Thyroid gland (tissue), 4 donors: ENCODE data around the gene HRAS. TPM values are rescaled to one million over a fixed set of nuclear protein-coding genes. Genes with fewer than 3 reads are reported as not detected.

Experiments used
- DNase-seq, 2 donors: peaks; one replicate each; pipeline ENCODE4 v3.0.0-alpha.2; 2019
- H3K27ac ChIP-seq, 3 donors: fragments of 200-600 bp; sonication (generic); 1 replicate in 2 of 3; 2 replicates in 1 of 3; pipeline ENCODE4 v1.5.1; 2016 to 2019; ENCODE audit warnings: mild to moderate bottlenecking in 1 of 3, moderate library complexity in 1 of 3
- H3K27me3 ChIP-seq: fragments of 200-600 bp; sonication (generic); one replicate; pipeline ENCODE4 v1.5.1; 2019
- H3K36me3 ChIP-seq, 2 donors: fragments of 200-600 bp; sonication (generic); one replicate each; pipeline ENCODE4 v1.5.1; 2016 to 2019
- H3K4me1 ChIP-seq, 2 donors: fragments of 200-600 bp; sonication (generic); one replicate each; pipeline ENCODE4 v1.5.1; 2017 to 2019
- H3K4me3 ChIP-seq, 3 donors: fragments of 200-600 bp; sonication (generic); replicated peaks in 1 of 3; 1 replicate in 2 of 3; 2 replicates in 1 of 3; pipeline ENCODE4 v1.5.1; 2016; ENCODE audit warnings: mild to moderate bottlenecking in 1 of 3
- H3K9me3 ChIP-seq: fragments of 200-600 bp; sonication (generic); one replicate; pipeline ENCODE4 v1.5.1; 2017
- POLR2A ChIP-seq, 2 donors: fragments of 450-650 bp; IDR thresholded peaks; one replicate each; pipeline ENCODE4 v1.6.1; 2017; ENCODE audit warnings: antibody characterized with exemption in 2 of 2, mild to moderate bottlenecking in 2 of 2, moderate library complexity in 1 of 2
- WGBS, 2 donors: methylation state at CpG; one replicate each; pipeline ENCODE4 v1.1.5; 2017; 5-methylcytosine and 5-hydroxymethylcytosine counted together
- intact Hi-C: fragments of 100-400 bp; cut with DNase I; formaldehyde crosslinking; loops from one replicate; pipeline ENCODE4 v1.15.1; 2023
- total RNA-seq, 4 donors: library from RNA; depleted of rRNA; stranded (reverse); fragments of >200 nt; gene quantifications; one replicate each; pipeline ENCODE4 v1.2.3, GENCODE V29; 2016
- TF ChIP-seq, protein P1 (sequence below), 6 experiments: fragments of 200-600 bp in 3 of 6; fragments of 450-650 bp in 3 of 6; sonication (generic) in 3 of 6; IDR thresholded peaks; one replicate each; pipeline ENCODE4 v1.5.1; 2016 to 2019; ENCODE audit warnings: antibody characterized with exemption in 6 of 6, mild to moderate bottlenecking in 2 of 6, inconsistent platforms in 1 of 6, moderate library complexity in 1 of 6

HRAS gene
- total RNA-seq, 4 donors from 2014 or later: 16.9 to 41.3 (median 29.9) TPM

GRCh38 chr11:536841-537621, 1.7 kb upstream of the HRAS start, which contains the start of gene LRRC56:
Gene LRRC56, plus strand, starts transcription at chr11:537527. Its CDS starts 3,158 bp downstream, at chr11:540685.
- 1 to 3% methylated on average over 21 to 31 of the region's 93 CpGs for WGBS, 2 donors
- Histone ChIP-seq H3K9me3 (no peaks in the 10 kb centered on the region), H3K36me3 (peaks cover 13% of the 10 kb centered on the region in 2 donors), H3K27me3 (no peaks in the 10 kb centered on the region), H3K27ac (peak within 1 kb of the TSS in 2 of 3 donors; percentile 30 to 56), H3K4me1 (peaks cover 18 to 37% of the 10 kb centered on the region in 2 donors), H3K4me3 (peak within 1 kb of the TSS in 2 of 3 donors; percentile 14 to 39)
- intact Hi-C loops: no loop called here
- TF ChIP-seq, protein P1, sequence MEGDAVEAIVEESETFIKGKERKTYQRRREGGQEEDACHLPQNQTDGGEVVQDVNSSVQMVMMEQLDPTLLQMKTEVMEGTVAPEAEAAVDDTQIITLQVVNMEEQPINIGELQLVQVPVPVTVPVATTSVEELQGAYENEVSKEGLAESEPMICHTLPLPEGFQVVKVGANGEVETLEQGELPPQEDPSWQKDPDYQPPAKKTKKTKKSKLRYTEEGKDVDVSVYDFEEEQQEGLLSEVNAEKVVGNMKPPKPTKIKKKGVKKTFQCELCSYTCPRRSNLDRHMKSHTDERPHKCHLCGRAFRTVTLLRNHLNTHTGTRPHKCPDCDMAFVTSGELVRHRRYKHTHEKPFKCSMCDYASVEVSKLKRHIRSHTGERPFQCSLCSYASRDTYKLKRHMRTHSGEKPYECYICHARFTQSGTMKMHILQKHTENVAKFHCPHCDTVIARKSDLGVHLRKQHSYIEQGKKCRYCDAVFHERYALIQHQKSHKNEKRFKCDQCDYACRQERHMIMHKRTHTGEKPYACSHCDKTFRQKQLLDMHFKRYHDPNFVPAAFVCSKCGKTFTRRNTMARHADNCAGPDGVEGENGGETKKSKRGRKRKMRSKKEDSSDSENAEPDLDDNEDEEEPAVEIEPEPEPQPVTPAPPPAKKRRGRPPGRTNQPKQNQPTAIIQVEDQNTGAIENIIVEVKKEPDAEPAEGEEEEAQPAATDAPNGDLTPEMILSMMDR (IDR thresholded peaks at IDR 0.05): no peak
- TF ChIP-seq POLR2A (IDR thresholded peaks at IDR 0.05): peak in 1 of 2 donors; percentile 30
- DNase-seq: peak; percentile 86 to 91

DNA sequence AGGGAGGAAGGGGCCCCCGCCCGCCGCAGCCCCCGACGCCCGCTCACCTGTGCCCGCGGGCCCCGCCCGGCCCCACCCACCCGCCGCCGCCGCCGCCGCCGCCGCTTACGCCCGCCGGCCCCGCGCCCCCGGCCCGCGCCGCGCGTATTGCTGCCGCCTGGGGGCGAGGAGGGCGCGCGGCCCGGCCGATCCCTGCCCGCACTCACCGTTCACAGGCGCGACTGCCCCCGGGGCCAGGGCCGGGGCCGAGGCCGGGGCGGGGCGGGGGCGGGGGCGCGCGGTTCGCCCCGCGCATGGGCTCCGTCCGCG, 212 bp downstream of the HRAS start:
- no peak overlapping the region for H3K27ac ChIP-seq
- peaks cover 17 to 20% of the 10 kb centered on the region in 2 donors for H3K36me3 ChIP-seq
- no peaks in the 10 kb centered on the region for H3K27me3 ChIP-seq
- no peak for TF ChIP-seq POLR2A (IDR thresholded peaks at IDR 0.05)
- TF ChIP-seq, protein P1 (IDR thresholded peaks at IDR 0.05): no peak
- no peaks in the 10 kb centered on the region for H3K9me3 ChIP-seq
- H3K4me1 ChIP-seq: peaks cover 18 to 37% of the 10 kb centered on the region in 2 donors
- peak overlapping the region in 1 of 3 donors; percentile 81 for H3K4me3 ChIP-seq
- DNase-seq: no peak
- no CpG with 5 or more reads among the region's 56 CpGs for WGBS, 2 donors
- intact Hi-C loops: no loop called here

- peak overlapping the region in 1 of 3 donors; percentile 28 for H3K27ac ChIP-seq
- intact Hi-C loops: no loop called here
- DNase-seq: peak; percentile 39 to 43
- WGBS, 2 donors: 3 to 15% methylated on average over 21 to 26 of the region's 66 CpGs
- TF ChIP-seq, protein P1 (IDR thresholded peaks at IDR 0.05): no peak
- no peak for TF ChIP-seq POLR2A (IDR thresholded peaks at IDR 0.05)
- H3K27me3 ChIP-seq: no peaks in the 10 kb centered on the region
- peak overlapping the region; percentile 20 to 81 (median 63) for H3K4me3 ChIP-seq
- H3K9me3 ChIP-seq: no peaks in the 10 kb centered on the region
- H3K4me1 ChIP-seq: peaks cover 18 to 37% of the 10 kb centered on the region in 2 donors
- H3K36me3 ChIP-seq: peaks cover 17 to 20% of the 10 kb centered on the region in 2 donors
These were observed 773 bp downstream of the HRAS start for GRCh38 chr11:534396-535209.

DNA sequence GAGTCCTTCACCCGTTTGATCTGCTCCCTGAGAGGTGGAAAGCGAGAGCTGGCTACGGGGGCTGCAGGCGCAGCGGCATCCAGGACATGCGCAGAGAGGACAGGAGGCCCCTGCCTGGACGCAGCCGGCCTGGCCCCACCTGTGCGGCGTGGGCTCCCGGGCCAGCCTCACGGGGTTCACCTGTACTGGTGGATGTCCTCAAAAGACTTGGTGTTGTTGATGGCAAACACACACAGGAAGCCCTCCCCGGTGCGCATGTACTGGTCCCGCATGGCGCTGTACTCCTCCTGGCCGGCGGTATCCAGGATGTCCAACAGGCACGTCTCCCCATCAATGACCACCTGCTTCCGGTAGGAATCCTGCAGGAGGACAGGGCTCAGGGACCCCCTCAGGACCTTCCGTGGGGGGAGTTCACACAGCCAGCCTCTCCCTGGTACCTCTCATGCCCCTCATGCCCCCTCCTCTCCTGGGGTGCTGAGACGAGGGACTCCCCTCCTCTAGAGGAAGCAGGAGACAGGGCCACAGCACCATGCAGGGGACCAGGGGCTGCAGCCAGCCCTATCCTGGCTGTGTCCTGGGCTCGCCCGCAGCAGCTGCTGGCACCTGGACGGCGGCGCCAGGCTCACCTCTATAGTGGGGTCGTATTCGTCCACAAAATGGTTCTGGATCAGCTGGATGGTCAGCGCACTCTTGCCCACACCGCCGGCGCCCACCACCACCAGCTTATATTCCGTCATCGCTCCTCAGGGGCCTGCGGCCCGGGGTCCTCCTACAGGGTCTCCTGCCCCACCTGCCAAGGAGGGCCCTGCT, 1.6 kb downstream of the HRAS start:
- peaks cover 18 to 37% of the 10 kb centered on the region in 2 donors for H3K4me1 ChIP-seq
- WGBS, 2 donors: 91 to 96% methylated on average over 9 to 33 of the region's 37 CpGs

More for the DNA sequence above, 1.6 kb downstream of the HRAS start:
- TF ChIP-seq POLR2A (IDR thresholded peaks at IDR 0.05): no peak
- TF ChIP-seq, protein P1 (IDR thresholded peaks at IDR 0.05): no peak
- DNase-seq: no peak
- Histone ChIP-seq H3K4me3 (peak overlapping the region in 1 of 3 donors; percentile 81), H3K36me3 (peaks cover 17 to 20% of the 10 kb centered on the region in 2 donors), H3K9me3 (no peaks in the 10 kb centered on the region), H3K27me3 (no peaks in the 10 kb centered on the region), H3K27ac (no peak overlapping the region)
- intact Hi-C loops: no loop called here
